Stimulated activated CD4-positive, alpha-beta T cell treated with anti-CD3 and anti-CD28 coated beads, Interleukin-2, amount 100 ng/mL, for 48 hours (primary cell): ENCODE data around the gene MDM1.

ENCODE experiments used
- DNase-seq, 2 donors: peaks; one replicate each; pipeline ENCODE4 v3.0.0-alpha.2; 2020

Gene MDM1

DNA sequence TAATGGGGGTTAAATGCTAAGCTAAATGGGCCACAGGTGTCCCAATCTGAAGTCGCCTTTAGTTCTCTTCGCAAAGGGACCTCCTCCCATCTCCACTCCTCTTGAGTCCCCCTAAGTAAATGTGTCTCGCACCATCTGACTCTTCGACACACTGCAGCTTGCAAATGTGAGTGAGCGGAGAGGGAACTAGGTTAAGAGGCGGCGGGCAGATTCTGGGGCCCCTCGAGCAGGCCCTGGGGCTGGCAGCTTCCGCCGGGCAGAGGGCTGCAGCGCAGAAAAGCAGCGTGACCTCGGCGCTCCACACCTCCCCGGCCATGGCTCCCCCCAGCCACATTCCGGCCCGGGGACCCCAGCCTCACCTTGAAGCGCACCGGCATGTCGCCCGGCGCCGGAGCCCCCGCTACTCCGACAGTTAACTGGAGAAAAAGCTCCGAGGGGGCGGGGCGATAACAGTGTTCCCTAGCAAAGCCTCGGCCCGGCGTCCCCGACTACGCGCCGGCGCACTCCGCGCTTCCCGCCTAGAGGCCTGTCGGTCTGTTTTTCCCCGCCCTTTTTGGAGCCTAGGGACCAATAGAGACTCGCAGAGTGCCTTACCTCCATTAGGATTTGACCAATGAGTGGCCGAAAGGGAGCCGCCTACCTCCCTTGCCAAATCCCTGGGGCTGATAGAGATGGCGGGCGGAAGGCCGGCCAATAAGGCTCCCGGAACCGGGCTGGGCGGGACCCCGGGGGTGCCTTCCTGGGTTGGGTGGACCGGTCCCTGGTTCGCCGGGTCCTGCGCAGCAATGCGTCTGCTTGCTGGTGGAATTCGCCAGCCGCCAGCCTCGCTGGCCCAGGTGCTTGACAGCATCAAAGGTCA is at the start of gene MDM1:
Gene MDM1 (minus strand): TSS at position 494 of the 859 bp plus-strand sequence. CDS start 117 bp downstream, at position 377.
- peak; percentile 91 to 93 for DNase-seq

DNA sequence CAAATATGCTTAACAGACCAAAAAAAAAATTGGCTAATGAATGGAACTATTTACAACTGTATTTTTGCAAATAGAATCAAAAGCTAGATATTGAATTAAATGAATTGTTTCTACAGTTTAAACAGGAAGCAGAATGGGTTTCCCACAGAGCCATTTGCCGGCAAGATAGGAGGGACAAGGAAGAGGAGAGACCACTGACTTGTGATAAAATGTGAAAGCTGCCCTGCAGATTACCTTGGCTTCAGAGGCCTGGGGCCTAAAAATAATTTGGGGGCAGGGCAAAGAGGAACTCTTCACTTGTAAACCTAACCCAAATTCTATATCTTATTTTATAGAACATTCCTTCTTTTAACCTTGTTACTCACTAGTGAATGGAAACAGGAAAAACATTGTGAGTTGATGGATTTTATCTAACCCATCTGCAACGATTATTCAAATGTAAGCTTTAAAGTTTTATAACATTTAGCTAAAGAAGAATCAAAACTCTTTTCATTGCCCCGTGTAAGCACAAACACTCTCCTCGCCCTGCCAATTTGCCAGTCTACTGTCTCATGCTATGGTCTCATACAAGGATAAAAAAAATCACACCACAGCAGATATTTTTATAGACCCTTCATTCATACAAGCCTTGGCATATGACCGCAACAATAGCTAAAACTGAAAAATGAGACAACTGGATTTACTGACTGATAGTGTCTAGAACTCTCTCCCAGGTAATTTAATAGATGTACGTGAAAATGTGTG is 49.5 kb upstream of the MDM1 start:
- DNase-seq = no peak

- DNase-seq = no peak
Measured at GRCh38 chr12:68378872-68379606, 46.9 kb upstream of the MDM1 start.

DNA sequence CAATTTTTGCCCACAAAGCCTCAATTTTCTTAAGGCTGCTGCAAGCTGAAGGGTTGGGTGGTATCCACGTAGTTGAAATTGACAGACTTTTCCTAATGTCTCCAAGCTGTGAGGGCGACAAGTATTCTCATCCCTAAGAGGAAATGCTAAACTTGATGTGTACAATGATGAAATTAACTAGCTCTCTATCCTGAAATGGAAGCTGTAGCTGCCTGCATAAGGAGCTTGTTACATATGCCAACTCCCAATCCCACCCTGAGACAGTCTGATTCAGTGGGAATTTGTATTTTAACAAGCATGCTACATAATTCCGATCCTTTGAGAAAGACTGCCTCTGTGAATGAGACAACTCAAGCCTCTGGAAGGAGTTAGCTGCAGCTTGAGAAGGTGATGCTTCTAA is 45.7 kb upstream of the MDM1 start:
- DNase-seq = no peak

DNA sequence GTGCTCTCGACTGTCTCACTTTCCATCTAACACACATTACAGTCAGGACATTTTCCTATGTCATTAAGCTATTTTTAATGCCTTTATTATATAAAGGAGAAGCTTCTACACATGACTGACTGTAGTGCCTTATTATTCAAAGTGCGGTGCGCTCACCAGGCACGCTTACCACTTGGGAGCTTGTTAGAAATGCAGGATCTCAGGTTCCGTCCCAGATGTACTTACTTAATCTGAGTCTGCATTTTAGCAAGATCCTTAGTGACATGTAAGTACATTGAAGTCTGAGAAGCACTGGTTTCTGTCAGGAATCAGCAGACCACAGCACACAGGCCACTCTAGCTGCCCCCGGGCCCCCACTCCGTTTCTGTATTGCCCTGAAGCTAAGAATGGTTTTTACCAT is 44.7 kb upstream of the MDM1 start:
- DNase-seq = no peak

DNA sequence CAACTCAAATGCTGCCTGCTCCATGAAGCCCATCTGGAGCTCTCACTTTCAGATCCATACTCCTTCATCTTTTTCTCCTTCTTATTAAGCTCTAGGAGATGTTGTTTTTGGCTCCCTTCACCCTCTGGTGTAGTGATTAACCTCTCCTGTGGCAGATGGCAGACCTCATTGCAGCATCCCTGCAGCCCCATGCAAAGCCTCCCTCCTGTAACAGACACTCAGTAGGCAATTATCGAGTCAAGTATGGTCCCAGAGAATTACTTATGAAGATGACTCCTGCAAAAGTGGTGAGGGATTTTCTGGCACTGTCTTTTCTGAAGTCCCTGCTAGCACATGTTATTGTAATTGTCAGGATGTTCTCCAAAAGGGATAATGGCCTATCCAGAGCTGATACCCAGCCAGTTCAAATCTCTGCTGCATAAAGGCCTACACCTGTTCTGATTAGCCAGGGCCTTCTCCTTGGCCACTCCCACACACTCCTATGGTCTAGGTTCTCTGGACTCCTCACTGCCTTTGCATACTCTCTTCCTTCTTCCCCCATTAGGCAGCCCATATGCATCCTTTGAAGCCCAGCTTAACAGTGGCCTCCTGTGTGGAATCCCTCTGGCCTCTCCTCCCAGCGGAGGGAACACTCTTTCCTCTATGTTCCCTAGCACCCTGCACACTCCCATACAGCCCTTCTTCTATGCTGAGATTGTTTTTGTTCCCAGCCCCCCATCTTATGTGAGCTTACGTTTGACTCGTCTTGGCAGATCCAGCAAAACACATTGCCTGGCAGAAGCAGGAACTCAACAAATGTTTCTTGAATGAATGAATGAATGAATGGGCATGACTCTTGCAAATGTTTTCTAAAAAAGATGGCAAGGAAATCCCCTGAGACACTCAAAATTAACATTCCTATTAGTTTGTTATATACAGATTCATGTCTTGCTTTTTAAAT is 43.9 kb upstream of the MDM1 start:
- no peak for DNase-seq

- DNase-seq = peak in 1 of 2 donors; percentile 43
Measured at GRCh38 chr12:68374307-68374982, 42.3 kb upstream of the MDM1 start.

GRCh38 chr12:68370667-68371066 is 38.5 kb upstream of the MDM1 start:
- no peak for DNase-seq

- DNase-seq = no peak
Measured at GRCh38 chr12:68370006-68370590, 37.9 kb upstream of the MDM1 start.

GRCh38 chr12:68368327-68368726 is 36.2 kb upstream of the MDM1 start:
- no peak for DNase-seq

GRCh38 chr12:68367903-68368302 is 35.7 kb upstream of the MDM1 start:
- no peak for DNase-seq

DNA sequence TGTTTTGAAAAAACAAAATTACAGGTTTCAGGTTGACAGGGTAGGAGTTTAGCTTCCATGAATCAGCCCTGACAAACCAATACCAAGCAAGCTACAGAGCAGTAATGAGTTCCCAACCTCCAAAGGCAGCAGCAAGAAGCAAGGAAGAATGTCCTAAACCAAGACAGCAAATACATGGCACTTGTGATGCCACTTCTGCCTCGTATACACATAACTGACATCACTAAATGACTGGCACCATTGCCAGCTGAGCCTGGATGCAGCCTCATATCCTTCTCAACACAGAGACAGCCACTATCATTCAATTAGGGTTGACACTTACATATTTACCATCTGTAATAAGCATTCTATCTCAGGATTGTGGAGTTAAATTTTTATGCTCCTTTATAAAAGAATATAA is 35.0 kb upstream of the MDM1 start:
- no peak for DNase-seq

DNA sequence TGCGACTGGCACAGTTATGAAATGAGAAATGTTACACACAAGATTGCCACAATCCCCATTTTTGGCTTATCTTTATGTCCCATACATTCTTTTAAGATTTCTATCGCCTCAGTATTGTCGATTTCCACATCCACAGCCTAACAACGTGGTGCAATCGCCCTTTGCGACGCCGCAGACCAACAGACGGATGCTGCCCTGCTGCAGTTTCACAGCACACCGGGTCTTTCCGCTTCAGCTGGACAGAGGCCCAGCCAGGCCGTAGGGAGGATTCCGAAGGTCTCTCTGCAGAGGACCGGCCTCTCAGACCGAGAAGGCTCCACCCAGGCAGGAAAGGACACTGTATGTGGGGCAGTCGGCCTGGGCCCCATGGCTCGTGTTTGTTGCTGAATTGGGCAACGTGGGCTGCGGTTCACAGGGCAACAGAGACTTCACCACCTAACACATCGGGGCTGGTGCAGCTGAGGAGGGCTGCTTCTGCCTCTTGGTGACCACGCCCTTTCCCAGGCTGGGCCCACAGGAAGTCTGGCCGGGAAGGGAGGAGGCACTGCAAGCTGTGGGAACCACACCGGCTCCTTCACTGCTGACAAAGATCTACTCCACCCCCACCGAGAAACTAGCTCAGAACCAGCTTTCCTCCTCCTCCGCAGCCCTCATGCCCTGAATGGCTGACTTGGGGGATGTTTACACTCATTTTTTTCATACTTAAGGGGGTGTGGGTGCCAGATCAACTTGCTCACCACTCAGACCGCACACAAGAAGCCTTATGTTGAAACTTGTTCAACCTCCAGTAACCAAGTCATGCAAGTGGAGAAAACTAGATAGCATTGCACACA is 32.9 kb upstream of the MDM1 start:
- DNase-seq = peak; percentile 73 to 77

GRCh38 chr12:68364328-68364727 is 32.2 kb upstream of the MDM1 start:
- DNase-seq = no peak

GRCh38 chr12:68361953-68362352 is 29.8 kb upstream of the MDM1 start:
- no peak for DNase-seq

DNA sequence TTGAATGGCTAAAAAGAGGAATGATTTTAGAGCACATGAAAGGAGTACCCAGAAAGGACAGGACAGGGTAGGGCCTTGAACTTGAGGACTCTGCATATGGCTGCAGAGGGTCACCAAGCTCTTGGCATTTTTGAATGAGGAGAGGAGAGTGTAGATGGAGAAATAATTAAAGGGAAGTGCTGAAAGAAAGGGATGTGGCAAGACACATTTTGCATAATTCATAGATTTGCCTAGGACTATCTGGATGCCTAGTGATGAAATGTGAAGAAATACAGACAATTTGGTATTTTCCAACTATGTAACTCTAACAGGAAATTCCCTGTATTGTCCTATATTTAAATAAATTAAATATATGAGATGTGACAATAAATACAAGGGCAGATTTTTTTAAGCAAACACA is 27.5 kb upstream of the MDM1 start:
- DNase-seq = no peak

DNA sequence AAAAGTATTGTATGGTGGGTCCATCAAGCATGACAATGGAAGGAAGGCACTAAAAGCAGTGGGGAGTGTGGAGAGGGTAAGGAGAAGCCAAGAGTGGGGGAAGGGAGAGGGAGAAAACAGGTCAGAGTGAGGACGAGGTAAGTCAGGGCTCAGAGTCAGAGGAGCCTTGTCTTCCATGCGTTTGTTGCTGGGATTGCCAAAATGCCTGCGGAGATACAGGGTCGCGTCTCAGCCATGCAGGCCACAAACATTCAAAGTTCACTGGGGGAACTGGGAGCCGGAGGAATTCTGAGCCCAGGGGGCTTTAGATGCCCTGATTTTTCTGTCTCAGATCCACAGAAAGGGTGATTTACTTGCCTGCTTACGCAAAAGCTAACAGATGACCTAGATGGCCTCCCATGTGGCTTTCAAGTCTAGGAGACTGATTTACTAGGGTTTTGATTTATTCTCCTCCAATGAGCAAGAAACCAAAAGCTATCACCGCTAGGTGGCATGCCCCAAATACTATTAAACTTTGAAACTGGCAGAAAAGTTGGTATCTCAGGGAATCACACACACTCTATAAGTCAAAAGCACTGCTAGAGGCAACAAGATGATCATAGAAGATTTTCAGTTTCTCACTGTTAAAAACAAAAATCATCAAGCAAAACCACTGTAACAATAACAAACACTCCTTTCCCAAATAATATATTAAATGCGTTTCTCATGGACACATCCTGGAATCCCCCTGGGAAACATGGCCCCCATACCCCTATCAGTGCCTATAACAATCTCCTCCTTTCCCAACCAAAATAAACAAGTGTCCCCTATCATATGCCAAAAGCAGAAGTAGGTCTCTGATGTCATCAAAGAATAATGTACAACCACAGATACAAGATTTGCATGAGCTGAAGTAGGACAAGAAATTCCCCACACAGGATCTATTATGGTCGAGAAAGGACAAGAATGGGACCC is 26.6 kb upstream of the MDM1 start:
- peak; percentile 39 to 56 for DNase-seq

- DNase-seq = no peak
Measured at GRCh38 chr12:68356986-68357385, 24.8 kb upstream of the MDM1 start.

- no peak for DNase-seq
Measured at GRCh38 chr12:68356060-68356695, 24.0 kb upstream of the MDM1 start.
